Measurements from ENCODE around the gene COX7A2. TPM values are rescaled to one million over a fixed set of nuclear protein-coding genes. Genes with fewer than 3 reads are reported as not detected.
A peak's percentile ranks its signal among the peaks of the same experiment; 100 is the strongest.

Gene COX7A2
- total RNA-seq, 1 donor from 2014 or later: 499 TPM

DNA sequence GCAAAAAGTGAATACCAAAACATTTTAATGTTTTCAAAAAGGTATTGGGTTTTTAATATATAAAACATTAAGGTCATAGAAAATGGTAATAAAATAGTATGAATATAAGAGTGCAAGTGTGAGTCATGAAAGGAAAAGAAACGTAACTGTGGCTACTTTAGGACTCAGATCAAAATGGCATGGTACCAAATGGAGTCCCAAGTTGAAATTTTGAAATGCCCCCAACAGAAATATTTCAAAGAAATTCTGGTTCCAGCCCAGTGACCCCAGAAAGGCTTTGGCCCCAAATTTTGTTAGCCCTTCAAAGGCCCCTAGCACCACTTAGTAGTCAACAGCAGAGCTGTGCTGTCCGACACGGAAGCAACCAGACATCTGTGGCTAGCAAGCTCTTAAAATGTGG is 43.7 kb downstream of the COX7A2 start:
- no peak for ATAC-seq

DNA sequence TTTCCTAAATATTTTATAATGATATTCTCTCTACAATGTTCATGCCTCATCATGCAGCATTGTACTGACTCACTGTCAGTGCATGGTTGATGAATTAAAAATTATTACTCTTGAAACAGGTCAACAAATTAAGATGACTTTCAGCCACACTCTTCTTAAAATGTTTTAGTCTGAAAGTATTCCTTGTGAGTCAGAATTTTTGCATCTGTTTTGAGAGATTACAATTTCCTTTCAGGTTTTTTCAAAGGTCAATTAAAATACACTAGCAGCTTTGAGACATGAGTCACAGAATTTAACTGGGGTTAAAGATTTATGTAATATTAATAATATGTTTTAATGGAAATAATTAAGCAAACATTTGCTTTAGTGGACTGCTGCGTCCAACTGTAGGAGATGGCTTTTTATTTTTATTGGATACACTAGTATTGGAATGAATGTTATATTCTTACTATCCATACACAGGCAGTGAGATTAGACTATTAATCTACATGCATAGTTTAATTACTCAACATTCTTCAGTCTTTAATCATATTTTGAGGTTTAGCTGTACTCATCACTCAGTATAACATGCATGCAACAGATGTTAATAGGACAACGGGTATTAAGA is 47.4 kb downstream of the COX7A2 start:
- peak; percentile 71 for ATAC-seq

DNA sequence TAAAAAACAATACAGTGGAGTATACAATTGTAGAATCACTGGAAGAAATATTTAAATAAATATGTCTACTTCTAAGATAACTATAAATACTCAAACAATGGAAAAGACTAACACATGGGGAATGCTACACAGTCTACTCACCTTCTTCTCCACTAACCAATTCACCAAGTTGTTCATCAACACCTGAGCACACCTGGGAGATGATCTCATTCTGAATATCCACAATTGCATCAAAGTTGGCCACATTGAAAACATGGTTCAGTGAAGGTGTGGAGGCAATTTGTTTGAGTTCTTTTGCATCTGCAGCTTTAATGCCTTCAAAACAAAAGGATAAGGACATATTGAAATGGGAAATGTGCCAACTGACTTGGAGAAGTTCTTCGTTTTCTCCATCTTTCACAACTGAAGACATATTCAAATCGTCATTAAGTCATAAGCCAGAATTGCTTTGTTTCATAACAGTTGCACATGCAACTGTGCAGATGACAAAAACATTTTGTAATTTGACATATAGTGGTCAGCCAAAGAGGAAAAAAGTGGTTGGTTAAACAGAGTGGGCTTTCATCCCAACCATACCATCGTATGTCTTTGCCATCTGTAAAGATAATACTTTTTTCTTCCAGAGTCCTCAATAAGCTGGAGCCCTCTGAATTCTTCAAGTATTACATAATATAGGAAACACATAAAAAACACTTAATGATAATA is 55.2 kb downstream of the COX7A2 start:
- ATAC-seq: no peak

Other genes starting within 250 kb of the COX7A2 start
- gene COL12A1, start 37.7 kb downstream of the COX7A2 start, total RNA-seq: 9.4 TPM
- gene TMEM30A, start 41.0 kb upstream of the COX7A2 start, total RNA-seq: 64.0 TPM
- gene FILIP1, start 250.0 kb upstream of the COX7A2 start, total RNA-seq: 0.60 TPM